DOHH2 (cell line): ENCODE measurements around the gene FSIP2.

Source experiments
- H3F3A ChIP-seq: fragments of 200-600 bp; sonication (generic), shearing (Covaris generic); 2 replicates; pipeline ENCODE4 v1.6.0; 2016; ENCODE audit warnings: antibody characterized with exemption, mild to moderate bottlenecking; ENCODE audit not compliant: control insufficient read depth, insufficient read depth
- H3K27ac ChIP-seq: fragments of 200-600 bp; sonication (generic); 2 replicates; pipeline ENCODE4 v1.5.1; 2014; ENCODE audit warnings: low read depth, mild to moderate bottlenecking, low read length, moderate library complexity
- H3K27me3 ChIP-seq: fragments of 200-600 bp; sonication (generic); 2 replicates; pipeline ENCODE4 v1.6.1; 2014; ENCODE audit warnings: mild to moderate bottlenecking, low read length, mixed read lengths; ENCODE audit not compliant: control insufficient read depth
- H3K36me3 ChIP-seq: fragments of 200-600 bp; sonication (generic); 2 replicates; pipeline ENCODE4 v1.6.1; 2014; ENCODE audit warnings: mild to moderate bottlenecking, low read length, moderate library complexity, mixed read lengths; ENCODE audit not compliant: control insufficient read depth
- H3K4me1 ChIP-seq: fragments of 200-600 bp; sonication (generic); 2 replicates; pipeline ENCODE4 v1.6.1; 2014; ENCODE audit warnings: mild to moderate bottlenecking, low read length, mixed read lengths; ENCODE audit not compliant: control insufficient read depth
- H3K4me2 ChIP-seq: fragments of 200-600 bp; sonication (generic); 2 replicates; pipeline ENCODE4 v1.6.0; 2014; ENCODE audit warnings: mild to moderate bottlenecking, low read length, moderate library complexity
- H3K4me3 ChIP-seq: fragments of 200-600 bp; sonication (generic); 2 replicates; pipeline ENCODE4 v1.5.1; 2014; ENCODE audit warnings: mild to moderate bottlenecking, low read length, mixed read lengths
- H3K79me2 ChIP-seq: fragments of 200-600 bp; sonication (generic); 2 replicates; pipeline ENCODE4 v1.6.1; 2014; ENCODE audit warnings: mild to moderate bottlenecking, low read length, mixed read lengths; ENCODE audit not compliant: control insufficient read depth
- H3K9me2 ChIP-seq: fragments of 200-600 bp; sonication (generic); replicated peaks from 2 replicates; pipeline ENCODE4 v1.6.1; 2014; ENCODE audit warnings: mild to moderate bottlenecking, low read length, mixed read lengths; ENCODE audit not compliant: control insufficient read depth
- H3K9me3 ChIP-seq: fragments of 200-600 bp; sonication (generic); 2 replicates; pipeline ENCODE4 v1.6.1; 2014; ENCODE audit warnings: antibody characterized with exemption, low read length, mixed read lengths; ENCODE audit not compliant: control insufficient read depth, insufficient read depth
- H4K20me1 ChIP-seq: fragments of 200-600 bp; sonication (generic); 2 replicates; pipeline ENCODE4 v1.6.0; 2014; ENCODE audit warnings: low read depth, mild to moderate bottlenecking, antibody characterized with exemption, low read length, moderate library complexity; ENCODE audit not compliant: control insufficient read depth, insufficient read depth
- CTCF ChIP-seq: fragments of 200-600 bp; sonication (generic); IDR thresholded peaks from one replicate; pipeline ENCODE4 v1.5.1; 2014; ENCODE audit warnings: antibody characterized with exemption, mild to moderate bottlenecking, low read depth, low read length; ENCODE audit not compliant: poor library complexity, severe bottlenecking
- EZH2phosphoT487 ChIP-seq: fragments of 200-600 bp; sonication (generic); IDR thresholded peaks from 2 replicates; pipeline ENCODE4 v1.6.1; 2017; ENCODE audit warnings: borderline replicate concordance, mild to moderate bottlenecking, antibody characterized with exemption, low read length, moderate library complexity, mixed read lengths

FSIP2 gene

GRCh38 chr2:185787227-185788145 lies 48.9 kb downstream of the FSIP2 start:
- H3K27ac ChIP-seq = no peak overlapping the region
- no peak overlapping the region for H3K4me3 ChIP-seq

GRCh38 chr2:185790361-185790760 lies 51.8 kb downstream of the FSIP2 start:
- H3K36me3 ChIP-seq = no peaks in the 10 kb centered on the region
- H3K9me2 ChIP-seq = no peaks in the 10 kb centered on the region
- no peaks in the 10 kb centered on the region for H3K27me3 ChIP-seq
- H3K4me3 ChIP-seq = no peak overlapping the region
- no peaks in the 10 kb centered on the region for H3F3A ChIP-seq
- no peaks in the 10 kb centered on the region for H3K79me2 ChIP-seq
- no peak overlapping the region for H3K27ac ChIP-seq
- H3K4me2 ChIP-seq = no peak overlapping the region
- no peaks in the 10 kb centered on the region for H4K20me1 ChIP-seq
- H3K4me1 ChIP-seq = no peaks in the 10 kb centered on the region
- TF ChIP-seq CTCF (no peak), EZH2phosphoT487 (no peak)
- H3K9me3 ChIP-seq = no peaks in the 10 kb centered on the region

More at GRCh38 chr2:185787227-185788145, 48.9 kb downstream of the FSIP2 start:
- Histone ChIP-seq H3K4me2 (no peak overlapping the region), H3K9me2 (no peaks in the 10 kb centered on the region), H3K9me3 (no peaks in the 10 kb centered on the region), H3K79me2 (no peaks in the 10 kb centered on the region), H4K20me1 (no peaks in the 10 kb centered on the region), H3K36me3 (no peaks in the 10 kb centered on the region), H3K4me1 (no peaks in the 10 kb centered on the region), H3K27me3 (no peaks in the 10 kb centered on the region), H3F3A (no peaks in the 10 kb centered on the region)
- TF ChIP-seq CTCF = no peak
- no peak for TF ChIP-seq EZH2phosphoT487

GRCh38 chr2:185793532-185794345 lies 55.1 kb downstream of the FSIP2 start:
- no peaks in the 10 kb centered on the region for H4K20me1 ChIP-seq
- H3K4me2 ChIP-seq = no peak overlapping the region
- no peaks in the 10 kb centered on the region for H3K9me3 ChIP-seq
- no peaks in the 10 kb centered on the region for H3K27me3 ChIP-seq
- no peak overlapping the region for H3K4me3 ChIP-seq
- TF ChIP-seq CTCF (no peak), EZH2phosphoT487 (no peak)
- H3K27ac ChIP-seq = no peak overlapping the region
- H3K4me1 ChIP-seq = no peaks in the 10 kb centered on the region
- no peaks in the 10 kb centered on the region for H3K9me2 ChIP-seq
- H3K36me3 ChIP-seq = no peaks in the 10 kb centered on the region
- H3F3A ChIP-seq = no peaks in the 10 kb centered on the region
- H3K79me2 ChIP-seq = no peaks in the 10 kb centered on the region
